ENCODE measurements around the gene PCDHB9. TPM values are rescaled to one million over a fixed set of nuclear protein-coding genes. Genes with fewer than 3 reads are reported as not detected.
"Not testable (repeated sequence)": the region's sequence is repeated elsewhere in the genome, so short reads cannot be mapped to it uniquely, and the experiment has no call there.

The PCDHB9 gene
- total and polyA plus RNA-seq, 2 of the 8 experiments (the other 6 are each of a cell fraction or from before 2014, with no cell fraction given): 0.68 to 1.6 TPM

GRCh38 chr5:141177577-141178191 lies 9.3 kb upstream of the PCDHB9 start, which contains the start of gene PCDHB8:
TSS of gene PCDHB8 (plus strand) at chr5:141177790. CDS start at chr5:141178035, 245 bp downstream.
- H2BK120ac ChIP-seq (replicated peaks; ENCODE audit: low read depth, low read length); H4K8ac ChIP-seq (ENCODE audit: extremely low read depth, insufficient read depth, low read length); H3K18ac ChIP-seq (ENCODE audit: extremely low read depth, low read length); H3K14ac ChIP-seq (ENCODE audit: insufficient read length); H2AFZ ChIP-seq (ENCODE audit: low read length); H3K4me1 ChIP-seq (replicated peaks in 1 of 4; ENCODE audit: control insufficient read depth in 3 of 4, insufficient read depth in 4 of 4, low read length in 3 of 4); H4K5ac ChIP-seq (ENCODE audit: insufficient read length, low read depth, low read length); H4K20me1 ChIP-seq (replicated peaks in 1 of 2; ENCODE audit: control insufficient read depth in 1 of 2, insufficient read depth in 2 of 2, low read length in 2 of 2); H3K23ac ChIP-seq (ENCODE audit: insufficient read length); H3K4me2 ChIP-seq (ENCODE audit: insufficient read depth in 1 of 2, low read depth in 2 of 2, low read length in 2 of 2); H3K4ac ChIP-seq (replicated peaks; ENCODE audit: insufficient read length, low read depth, low read length); H3K9ac ChIP-seq (replicated peaks in 1 of 4; ENCODE audit: extremely low read depth in 1 of 4, low read depth in 3 of 4, low read length in 3 of 4); H3K56ac ChIP-seq (replicated peaks; ENCODE audit: insufficient read length, low read depth, low read length); H3K23me2 ChIP-seq (ENCODE audit: low read depth, low read length); H3K27ac ChIP-seq (ENCODE audit: low read depth, low read length); H3K36me3 ChIP-seq (ENCODE audit: control insufficient read depth in 2 of 4, insufficient read depth in 4 of 4, low read length in 3 of 4); H2BK20ac ChIP-seq (ENCODE audit: low read length); DNase-seq (ENCODE audit: low read depth in 1 of 2, low spot score in 2 of 2); H4K91ac ChIP-seq (replicated peaks; ENCODE audit: insufficient read length, low read length); H3K79me1 ChIP-seq (ENCODE audit: low read depth, low read length); H3K79me2 ChIP-seq (ENCODE audit: control insufficient read depth in 1 of 2, insufficient read depth in 2 of 2, low read length in 2 of 2); H2BK15ac ChIP-seq (ENCODE audit: low read length); H2BK5ac ChIP-seq (ENCODE audit: low read depth, low read length); H2BK12ac ChIP-seq (ENCODE audit: low read depth, low read length); H3K27me3 ChIP-seq (replicated peaks in 1 of 4; ENCODE audit: control insufficient read depth in 3 of 4, extremely low read depth in 1 of 4, insufficient read depth in 3 of 4, low read length in 3 of 4); H2AK5ac ChIP-seq (ENCODE audit: low read depth, low read length); H3K4me3 ChIP-seq (ENCODE audit: extremely low read depth in 1 of 4, insufficient read depth in 2 of 4, low read depth in 3 of 4, low read length in 4 of 4): not testable (repeated sequence)
- ChIA-PET POLR2A (ENCODE audit: partially characterized antibody) (interaction anchor here (1.1 kb wide), 1 partner anchor 42 kb away, joined by 4 read pairs; the partner anchor contains the start of gene PCDHB5), CTCF (ENCODE audit: partially characterized antibody) (interaction anchor here (0.7 to 2.8 kb wide), 15 partner anchors 9 to 380 kb away, joined by 3 to 21 read pairs (median 3); partner anchors contain the start of genes PCDHB10, PCDHB14, PCDHB2 and PCDHB9)
- WGBS, 2 experiments (ENCODE audit: extremely low coverage in 1 of 2, insufficient coverage in 1 of 2, insufficient read length in 1 of 2, insufficient replicate concordance in 2 of 2, low coverage in 1 of 2, low lambda C conversion rate in 2 of 2, missing lambda C conversion rate in 1 of 2): 80% methylated on average over 14 of the region's 18 CpGs; no CpG with 5 or more reads in 1 of the 2 experiments
- H3K9me3 ChIP-seq (ENCODE audit: insufficient read depth in 2 of 2, low read depth in 1 of 2, low read length in 1 of 2): peaks cover 0 to 15% of the 10 kb centered on the region in 2 experiments; a peak in 1 of 4 replicates
- peak in 1 of 2 experiments; percentile 12; a peak in 1 of 4 replicates for TF ChIP-seq RAD21 (IDR thresholded peaks at IDR 0.05 in 1 of 2, conservative IDR thresholded peaks at IDR 0.05 in 1 of 2; ENCODE audit: low read depth in 2 of 2, low read length in 2 of 2)
- FAIRE-seq: peak; percentile 95
